Measurements from ENCODE around the gene CFAP46.

- TF ChIP-seq REST (IDR thresholded peaks at IDR 0.05; ENCODE audit: insufficient read depth in 1 of 2, low read depth in 2 of 2, low read length in 1 of 2) = no peak
- TF ChIP-seq, protein P1, sequence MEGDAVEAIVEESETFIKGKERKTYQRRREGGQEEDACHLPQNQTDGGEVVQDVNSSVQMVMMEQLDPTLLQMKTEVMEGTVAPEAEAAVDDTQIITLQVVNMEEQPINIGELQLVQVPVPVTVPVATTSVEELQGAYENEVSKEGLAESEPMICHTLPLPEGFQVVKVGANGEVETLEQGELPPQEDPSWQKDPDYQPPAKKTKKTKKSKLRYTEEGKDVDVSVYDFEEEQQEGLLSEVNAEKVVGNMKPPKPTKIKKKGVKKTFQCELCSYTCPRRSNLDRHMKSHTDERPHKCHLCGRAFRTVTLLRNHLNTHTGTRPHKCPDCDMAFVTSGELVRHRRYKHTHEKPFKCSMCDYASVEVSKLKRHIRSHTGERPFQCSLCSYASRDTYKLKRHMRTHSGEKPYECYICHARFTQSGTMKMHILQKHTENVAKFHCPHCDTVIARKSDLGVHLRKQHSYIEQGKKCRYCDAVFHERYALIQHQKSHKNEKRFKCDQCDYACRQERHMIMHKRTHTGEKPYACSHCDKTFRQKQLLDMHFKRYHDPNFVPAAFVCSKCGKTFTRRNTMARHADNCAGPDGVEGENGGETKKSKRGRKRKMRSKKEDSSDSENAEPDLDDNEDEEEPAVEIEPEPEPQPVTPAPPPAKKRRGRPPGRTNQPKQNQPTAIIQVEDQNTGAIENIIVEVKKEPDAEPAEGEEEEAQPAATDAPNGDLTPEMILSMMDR (IDR thresholded peaks at IDR 0.05) = no peak
- TF ChIP-seq POLR2AphosphoS5 (IDR thresholded peaks at IDR 0.05; ENCODE audit: low read depth, low read length) = no peak
- TF ChIP-seq TCF7L2 (IDR thresholded peaks at IDR 0.05; ENCODE audit: low read depth, low read length) = no peak
- no peak for TF ChIP-seq SIN3A (IDR thresholded peaks at IDR 0.05; ENCODE audit: borderline replicate concordance, insufficient read depth, low read depth, low read length)
Measured at GRCh38 chr10:132939378-132939955, 2.9 kb downstream of the CFAP46 start.

All from Panc1 (cell line).